Measurements from ENCODE around the gene TTC39B. TPM values are rescaled to one million over a fixed set of nuclear protein-coding genes. Genes with fewer than 3 reads are reported as not detected.

The TTC39B gene
- total and polyA plus RNA-seq, 2 donors (not counting 3 experiments of a cell fraction or from before 2014, with no cell fraction given), result 1.0 to 5.4 TPM

- H3K9me3 ChIP-seq (replicated peaks; ENCODE audit: control insufficient read depth, insufficient read depth, low read length), result no peaks in the 10 kb centered on the region
- BruUV-seq (replicated peaks), result no TSS peak
- ChIA-PET CTCF (no interaction called here), POLR2A (no interaction called here)
- no peak for FAIRE-seq
- no peak overlapping the region for H3K4me3 ChIP-seq (replicated peaks in 1 of 3; ENCODE audit: insufficient read depth in 1 of 3, low read depth in 1 of 3, low read length in 3 of 3)
- H3K4me2 ChIP-seq (ENCODE audit: insufficient read depth, low read length), result no peak overlapping the region
- intact Hi-C loops (cut with micrococcal nuclease) (no loop called here), dilution Hi-C loops (cut with MboI; ENCODE audit: extremely low pct_ligation_motif_present, low sequenced_read_pairs) (no loop called here)
- H3K27me3 ChIP-seq (ENCODE audit: control insufficient read depth in 2 of 2, insufficient read depth in 2 of 2, low read length in 2 of 2), result no peaks in the 10 kb centered on the region
- DNase-seq (ENCODE audit: low read depth, low spot score), result peak; percentile 11
- no peak overlapping the region for H3K27ac ChIP-seq (ENCODE audit: insufficient read depth, low read depth, low read length)
- no peaks in the 10 kb centered on the region for H3K9me1 ChIP-seq (replicated peaks; ENCODE audit: control insufficient read depth, extremely low read depth, insufficient read depth, low read length)
- H2AFZ ChIP-seq (ENCODE audit: low read depth, low read length), result no peak overlapping the region
- TF ChIP-seq POLR2A (IDR thresholded peaks at IDR 0.05; ENCODE audit: low read depth, low read length) (no peak), MYC (IDR thresholded peaks at IDR 0.05; ENCODE audit: low read depth, low read length) (no peak), GATA2 (IDR thresholded peaks at IDR 0.05; ENCODE audit: insufficient read depth, insufficient read length, low read depth, low read length) (no peak), CTCF (IDR thresholded peaks at IDR 0.05; ENCODE audit: extremely low read depth in 1 of 2, insufficient read depth in 1 of 2, low read depth in 1 of 2, low read length in 2 of 2) (no peak), FOS (IDR thresholded peaks at IDR 0.05; ENCODE audit: borderline replicate concordance, insufficient read depth, low read length) (no peak), JUN (IDR thresholded peaks at IDR 0.05; ENCODE audit: borderline replicate concordance, insufficient read depth, insufficient read length, low read depth) (no peak), EZH2 (IDR thresholded peaks at IDR 0.05; ENCODE audit: borderline replicate concordance, low read depth, low read length, severe bottlenecking) (no peak), MAX (IDR thresholded peaks at IDR 0.05; ENCODE audit: insufficient read depth, insufficient read length) (no peak), POLR2AphosphoS5 (IDR thresholded peaks at IDR 0.05; ENCODE audit: insufficient read depth, low read depth, low read length) (no peak)
- no peaks in the 10 kb centered on the region for H3K36me3 ChIP-seq (ENCODE audit: control insufficient read depth in 2 of 2, extremely low read depth in 1 of 2, insufficient read depth in 2 of 2, low read length in 2 of 2)
- H4K20me1 ChIP-seq (replicated peaks; ENCODE audit: control insufficient read depth, extremely low read depth, insufficient read depth, low read length), result no peaks in the 10 kb centered on the region
- no peak overlapping the region for H3K9ac ChIP-seq (replicated peaks; ENCODE audit: extremely low read depth, insufficient read depth, low read length)
- no peaks in the 10 kb centered on the region for H3K79me2 ChIP-seq (ENCODE audit: control insufficient read depth, insufficient read depth, low read length)
- peaks cover 19% of the 10 kb centered on the region for H3K4me1 ChIP-seq (ENCODE audit: control insufficient read depth, extremely low read depth, insufficient read depth, low read length)
Observed at GRCh38 chr9:15244001-15244441, 63.0 kb downstream of the TTC39B start.

Data from endothelial cell of umbilical vein (primary cell).